Esophagus squamous epithelium (tissue), 4 donors: Measurements from ENCODE around the gene EVC2.

Experiments
- CTCF ChIP-seq, 6 experiments: fragments of 450-650 bp in 4 of 6; fragments of 200-600 bp in 2 of 6; sonication (generic) in 2 of 6; IDR thresholded peaks; one replicate each; pipeline ENCODE4 v1.5.1; 2016 to 2019; ENCODE audit warnings: antibody characterized with exemption in 6 of 6, mild to moderate bottlenecking in 4 of 6, moderate library complexity in 4 of 6
- POLR2A ChIP-seq, 4 donors: fragments of 450-650 bp; IDR thresholded peaks; one replicate each; pipeline ENCODE4 v1.6.1; 2017; ENCODE audit warnings: antibody characterized with exemption in 4 of 4, mild to moderate bottlenecking in 4 of 4, moderate library complexity in 3 of 4

GRCh38 chr4:5757091-5757490, 48.7 kb upstream of the EVC2 start:
- TF ChIP-seq CTCF (IDR thresholded peaks at IDR 0.05) (no peak), POLR2A (IDR thresholded peaks at IDR 0.05) (no peak)
